Tibial nerve (tissue), 4 donors: ENCODE results near the gene TNIK. TPM values are rescaled to one million over a fixed set of nuclear protein-coding genes. Genes with fewer than 3 reads are reported as not detected.

ENCODE experiments used
- DNase-seq, 2 donors: peaks; one replicate each; pipeline ENCODE4 v3.0.0-alpha.2; 2019; ENCODE audit warnings: low spot score in 2 of 2
- H3K27ac ChIP-seq, 4 donors: fragments of 200-600 bp; sonication (generic) in 3 of 4; one replicate each; pipeline ENCODE4 v1.5.1; 2017 to 2019; ENCODE audit warnings: mild to moderate bottlenecking in 1 of 4
- H3K27me3 ChIP-seq, 2 donors: fragments of 200-600 bp; sonication (generic) in 1 of 2; one replicate each; pipeline versions ENCODE4 v1.5.1 to v1.6.0; 2017 to 2019
- H3K36me3 ChIP-seq, 3 donors: fragments of 200-600 bp; sonication (generic); one replicate each; pipeline ENCODE4 v1.5.1; 2018 to 2019
- H3K4me1 ChIP-seq, 4 donors: fragments of 200-600 bp; sonication (generic) in 3 of 4; one replicate each; pipeline ENCODE4 v1.5.1; 2017 to 2019
- H3K4me3 ChIP-seq, 4 donors: fragments of 200-600 bp; sonication (generic) in 3 of 4; one replicate each; pipeline ENCODE4 v1.5.1; 2017 to 2019; ENCODE audit warnings: mild to moderate bottlenecking in 1 of 4, moderate library complexity in 1 of 4
- H3K9me3 ChIP-seq, 4 donors: fragments of 200-600 bp; sonication (generic) in 3 of 4; one replicate each; pipeline ENCODE4 v1.5.1; 2017 to 2019
- EP300 ChIP-seq, 2 donors: sonication (generic); formaldehyde crosslinking; IDR thresholded peaks; one replicate each; pipeline ENCODE4 v1.6.1; 2017; ENCODE audit warnings: antibody characterized with exemption in 2 of 2, mild to moderate bottlenecking in 1 of 2
- POLR2A ChIP-seq, 2 donors: fragments of 450-650 bp; IDR thresholded peaks; one replicate each; pipeline ENCODE4 v1.6.1; 2017; ENCODE audit warnings: antibody characterized with exemption in 2 of 2, mild to moderate bottlenecking in 2 of 2, moderate library complexity in 2 of 2
- WGBS, 2 donors: methylation state at CpG; one replicate each; pipeline ENCODE4 v1.1.5; 2018; 5-methylcytosine and 5-hydroxymethylcytosine counted together
- total RNA-seq, 4 donors: library from RNA; depleted of rRNA; stranded (reverse); fragments of >200 nt; gene quantifications; one replicate each; pipeline ENCODE4 v1.1.0, GENCODE V29; 2016
- TF ChIP-seq, protein P1 (sequence below), 5 experiments: fragments of 200-600 bp in 3 of 5; fragments of 450-650 bp in 2 of 5; sonication (generic) in 3 of 5; IDR thresholded peaks; one replicate each; pipeline ENCODE4 v1.5.1; 2016 to 2019; ENCODE audit warnings: antibody characterized with exemption in 5 of 5, mild to moderate bottlenecking in 3 of 5, moderate library complexity in 2 of 5

Gene TNIK
- total RNA-seq, 4 donors from 2014 or later, result 5.4 to 11.1 (median 7.5) TPM

DNA sequence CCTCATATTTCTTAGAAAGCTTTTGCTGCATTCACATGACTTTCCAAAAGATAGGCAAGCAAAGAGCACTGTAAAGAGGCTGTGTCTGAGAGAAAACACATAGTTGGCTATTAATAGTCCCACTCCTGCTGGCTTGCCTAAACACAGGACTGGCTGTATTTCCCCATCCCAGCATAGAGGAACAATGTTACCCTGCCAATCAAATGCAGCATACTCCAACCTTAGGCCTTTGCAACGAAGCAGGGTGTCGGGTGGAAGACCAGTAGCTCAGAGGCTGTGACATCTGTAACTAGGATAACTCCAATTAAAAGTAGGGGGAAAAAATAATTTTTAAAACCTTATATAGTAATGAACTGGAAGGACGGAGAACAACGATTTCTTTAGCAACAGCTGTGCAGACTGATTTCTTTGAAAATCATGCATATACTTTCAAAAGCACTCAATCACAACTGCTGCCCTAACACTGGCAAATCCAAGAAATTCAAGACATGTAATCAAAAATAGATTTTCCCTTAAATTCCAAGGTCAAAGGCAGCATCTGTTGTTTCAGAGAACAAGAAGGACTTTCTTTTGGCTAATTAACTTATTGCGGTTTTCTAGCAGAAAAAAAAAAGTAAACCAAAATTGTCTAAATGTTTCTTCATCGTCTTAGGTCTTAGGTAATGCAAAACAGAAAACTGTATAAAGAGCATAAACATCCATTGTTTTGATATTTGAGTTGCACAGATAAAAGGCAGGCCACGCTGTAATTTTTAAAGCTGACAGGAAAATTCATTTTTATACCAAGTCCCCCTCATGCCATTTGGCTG is 139.3 kb downstream of the TNIK start:
- no peaks in the 10 kb centered on the region for H3K27me3 ChIP-seq
- TF ChIP-seq, protein P1, sequence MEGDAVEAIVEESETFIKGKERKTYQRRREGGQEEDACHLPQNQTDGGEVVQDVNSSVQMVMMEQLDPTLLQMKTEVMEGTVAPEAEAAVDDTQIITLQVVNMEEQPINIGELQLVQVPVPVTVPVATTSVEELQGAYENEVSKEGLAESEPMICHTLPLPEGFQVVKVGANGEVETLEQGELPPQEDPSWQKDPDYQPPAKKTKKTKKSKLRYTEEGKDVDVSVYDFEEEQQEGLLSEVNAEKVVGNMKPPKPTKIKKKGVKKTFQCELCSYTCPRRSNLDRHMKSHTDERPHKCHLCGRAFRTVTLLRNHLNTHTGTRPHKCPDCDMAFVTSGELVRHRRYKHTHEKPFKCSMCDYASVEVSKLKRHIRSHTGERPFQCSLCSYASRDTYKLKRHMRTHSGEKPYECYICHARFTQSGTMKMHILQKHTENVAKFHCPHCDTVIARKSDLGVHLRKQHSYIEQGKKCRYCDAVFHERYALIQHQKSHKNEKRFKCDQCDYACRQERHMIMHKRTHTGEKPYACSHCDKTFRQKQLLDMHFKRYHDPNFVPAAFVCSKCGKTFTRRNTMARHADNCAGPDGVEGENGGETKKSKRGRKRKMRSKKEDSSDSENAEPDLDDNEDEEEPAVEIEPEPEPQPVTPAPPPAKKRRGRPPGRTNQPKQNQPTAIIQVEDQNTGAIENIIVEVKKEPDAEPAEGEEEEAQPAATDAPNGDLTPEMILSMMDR (IDR thresholded peaks at IDR 0.05), result no peak
- TF ChIP-seq EP300 (IDR thresholded peaks at IDR 0.05), result no peak
- no peak for TF ChIP-seq POLR2A (IDR thresholded peaks at IDR 0.05)
- H3K4me1 ChIP-seq, result peaks cover 0 to 11% (median 0%) of the 10 kb centered on the region in 4 donors
- H3K4me3 ChIP-seq, result no peak overlapping the region
- no peaks in the 10 kb centered on the region for H3K36me3 ChIP-seq
- H3K9me3 ChIP-seq, result no peaks in the 10 kb centered on the region
- DNase-seq, result no peak
- WGBS, 2 donors, result 28 to 36% methylated on average over 7 of the region's 7 CpGs
- H3K27ac ChIP-seq, result peak overlapping the region in 1 of 4 donors; percentile 19

DNA sequence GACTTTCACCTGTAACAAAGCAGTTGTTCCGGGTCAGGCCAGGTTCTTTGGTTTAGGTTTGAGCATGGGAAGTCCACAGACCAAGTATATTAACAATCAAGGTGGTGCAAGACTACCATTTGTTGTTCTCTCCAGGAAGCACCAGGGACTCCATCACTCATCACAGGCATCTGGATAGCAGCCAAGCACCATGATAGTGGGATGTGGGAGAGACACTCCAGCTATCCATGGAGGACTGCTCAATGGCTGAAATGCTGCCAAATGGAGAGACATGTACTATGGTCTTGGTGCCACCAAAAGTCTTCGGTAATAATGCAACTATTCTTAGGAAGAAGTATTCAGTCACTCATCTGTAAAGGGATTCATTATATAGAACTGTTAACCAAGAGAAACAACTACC is 143.0 kb downstream of the TNIK start:
- WGBS, 2 donors, result 80 to 83% methylated on average over 2 of the region's 2 CpGs
- no peak for DNase-seq
- Histone ChIP-seq H3K36me3 (no peaks in the 10 kb centered on the region), H3K4me3 (no peak overlapping the region), H3K4me1 (peaks cover 0 to 11% (median 0%) of the 10 kb centered on the region in 4 donors), H3K27ac (no peak overlapping the region), H3K9me3 (no peaks in the 10 kb centered on the region), H3K27me3 (no peaks in the 10 kb centered on the region)
- TF ChIP-seq, protein P1 (IDR thresholded peaks at IDR 0.05), result no peak
- TF ChIP-seq POLR2A (IDR thresholded peaks at IDR 0.05) (no peak), EP300 (IDR thresholded peaks at IDR 0.05) (no peak)

DNA sequence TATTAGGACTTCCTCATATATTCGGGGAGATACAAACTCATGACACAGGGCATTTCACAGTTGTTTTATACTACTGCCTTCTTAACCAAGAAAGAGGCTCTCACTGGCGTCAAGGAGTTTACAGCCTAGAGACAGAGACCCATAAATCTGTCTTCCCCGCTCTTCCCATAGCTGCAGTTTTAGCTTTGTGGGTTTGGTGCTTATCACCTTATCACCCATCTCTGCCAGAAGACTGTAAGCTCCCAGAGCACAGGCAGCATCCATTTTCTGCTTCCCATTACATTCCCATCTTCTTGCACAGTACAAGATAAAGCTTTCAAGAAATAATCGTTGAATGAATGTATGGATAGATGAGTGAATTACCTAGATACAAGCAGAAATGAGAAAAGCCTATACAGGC is 144.3 kb downstream of the TNIK start:
- H3K9me3 ChIP-seq, result no peaks in the 10 kb centered on the region
- H3K4me3 ChIP-seq, result no peak overlapping the region
- no peaks in the 10 kb centered on the region for H3K27me3 ChIP-seq
- H3K4me1 ChIP-seq, result peaks cover 0 to 6% (median 0%) of the 10 kb centered on the region in 4 donors
- 91 to 95% methylated on average over 4 of the region's 4 CpGs for WGBS, 2 donors
- DNase-seq, result no peak
- TF ChIP-seq POLR2A (IDR thresholded peaks at IDR 0.05), result no peak
- TF ChIP-seq EP300 (IDR thresholded peaks at IDR 0.05), result no peak
- TF ChIP-seq, protein P1 (IDR thresholded peaks at IDR 0.05), result no peak
- H3K36me3 ChIP-seq, result no peaks in the 10 kb centered on the region
- H3K27ac ChIP-seq, result no peak overlapping the region

DNA sequence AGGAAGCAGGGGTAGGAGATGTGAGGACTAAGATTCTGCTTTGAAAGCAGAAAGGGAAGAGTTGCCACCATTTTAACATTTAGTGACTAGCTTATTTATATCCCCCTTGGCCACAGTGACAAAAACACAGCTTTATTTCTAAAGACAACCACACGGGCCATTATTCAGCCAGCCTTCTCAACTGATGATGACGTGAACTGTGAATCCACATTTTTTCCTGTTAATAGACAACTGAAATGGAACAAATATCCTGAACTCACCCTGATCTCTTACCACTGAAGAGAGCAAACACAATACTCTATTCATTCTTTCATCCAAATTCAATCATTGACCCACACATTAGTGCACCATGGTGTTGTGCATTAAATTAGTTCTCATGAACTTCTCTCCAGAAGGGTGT is 145.1 kb downstream of the TNIK start:
- H3K36me3 ChIP-seq, result no peaks in the 10 kb centered on the region
- H3K4me3 ChIP-seq, result no peak overlapping the region
- WGBS, 2 donors, result 41 to 62% methylated on average over 2 of the region's 2 CpGs
- no peaks in the 10 kb centered on the region for H3K27me3 ChIP-seq
- H3K9me3 ChIP-seq, result no peaks in the 10 kb centered on the region
- no peak for TF ChIP-seq POLR2A (IDR thresholded peaks at IDR 0.05)
- TF ChIP-seq EP300 (IDR thresholded peaks at IDR 0.05), result no peak
- TF ChIP-seq, protein P1 (IDR thresholded peaks at IDR 0.05), result no peak
- H3K4me1 ChIP-seq, result no peaks in the 10 kb centered on the region
- no peak overlapping the region for H3K27ac ChIP-seq
- DNase-seq, result no peak

DNA sequence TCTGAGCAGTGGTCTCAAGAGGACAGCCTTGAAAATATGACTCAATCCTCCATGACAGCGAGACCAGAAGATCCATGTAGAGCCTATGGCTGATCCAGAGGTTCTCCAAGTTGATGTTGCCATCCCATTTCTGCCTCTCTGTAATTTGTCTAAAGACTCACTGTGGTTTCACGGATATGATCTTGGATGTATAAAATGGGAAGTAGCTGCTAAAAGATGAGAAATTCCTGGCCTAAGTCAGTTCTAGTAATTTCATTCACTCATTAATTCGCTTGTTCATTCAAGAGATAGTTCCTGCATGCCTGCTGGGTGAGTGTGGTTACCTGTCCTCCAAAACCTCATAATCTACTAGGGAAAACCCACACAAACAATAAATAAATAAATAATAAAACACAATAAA is 145.9 kb downstream of the TNIK start:
- no peak overlapping the region for H3K4me3 ChIP-seq
- WGBS, 2 donors, result 93 to 94% methylated on average over 3 of the region's 3 CpGs
- no peak overlapping the region for H3K27ac ChIP-seq
- H3K4me1 ChIP-seq, result no peaks in the 10 kb centered on the region
- H3K27me3 ChIP-seq, result no peaks in the 10 kb centered on the region
- H3K36me3 ChIP-seq, result no peaks in the 10 kb centered on the region
- no peak for DNase-seq
- TF ChIP-seq EP300 (IDR thresholded peaks at IDR 0.05), result no peak
- TF ChIP-seq, protein P1 (IDR thresholded peaks at IDR 0.05), result no peak
- TF ChIP-seq POLR2A (IDR thresholded peaks at IDR 0.05), result no peak
- no peaks in the 10 kb centered on the region for H3K9me3 ChIP-seq
